Measurements from ENCODE around the gene AAGAB.

Gene AAGAB

GRCh38 chr15:67218428-67218827 is 36.0 kb downstream of the AAGAB start:
- TF ChIP-seq CTCF (IDR thresholded peaks at IDR 0.05; ENCODE audit: insufficient read depth, low read length, poor library complexity, severe bottlenecking) (no peak), EZH2phosphoT487 (conservative IDR thresholded peaks at IDR 0.05; ENCODE audit: low read length) (no peak)
- Histone ChIP-seq H2AFZ (ENCODE audit: low read depth, low read length, severe bottlenecking) (no peak overlapping the region), H3F3A (ENCODE audit: insufficient read depth) (no peaks in the 10 kb centered on the region), H3K9ac (ENCODE audit: low read length) (no peak overlapping the region), H3K4me2 (ENCODE audit: low read depth, low read length, poor library complexity, severe bottlenecking) (no peak overlapping the region), H3K36me3 (ENCODE audit: low read length) (no peaks in the 10 kb centered on the region), H3K27me3 (ENCODE audit: low read length) (no peaks in the 10 kb centered on the region), H3K4me3 (ENCODE audit: insufficient read depth, low read length, poor library complexity, severe bottlenecking) (no peak overlapping the region), H3K9me3 (ENCODE audit: insufficient read depth, low read length) (no peaks in the 10 kb centered on the region), H3K27ac (ENCODE audit: low read depth, low read length) (no peak overlapping the region), H3K79me2 (ENCODE audit: insufficient read depth, low read length) (no peaks in the 10 kb centered on the region), H3K9me2 (replicated peaks; ENCODE audit: insufficient read depth, low read length) (no peaks in the 10 kb centered on the region), H4K20me1 (ENCODE audit: low read depth, low read length) (no peaks in the 10 kb centered on the region)

- Histone ChIP-seq H3F3A (ENCODE audit: insufficient read depth) (no peaks in the 10 kb centered on the region), H3K79me2 (ENCODE audit: insufficient read depth, low read length) (no peaks in the 10 kb centered on the region), H2AFZ (ENCODE audit: low read depth, low read length, severe bottlenecking) (no peak overlapping the region), H3K9me2 (replicated peaks; ENCODE audit: insufficient read depth, low read length) (no peaks in the 10 kb centered on the region), H3K27me3 (ENCODE audit: low read length) (no peaks in the 10 kb centered on the region), H3K9me3 (ENCODE audit: insufficient read depth, low read length) (no peaks in the 10 kb centered on the region), H3K4me3 (ENCODE audit: insufficient read depth, low read length, poor library complexity, severe bottlenecking) (no peak overlapping the region), H4K20me1 (ENCODE audit: low read depth, low read length) (no peaks in the 10 kb centered on the region), H3K36me3 (ENCODE audit: low read length) (no peaks in the 10 kb centered on the region), H3K4me2 (ENCODE audit: low read depth, low read length, poor library complexity, severe bottlenecking) (no peak overlapping the region), H3K27ac (ENCODE audit: low read depth, low read length) (no peak overlapping the region), H3K9ac (ENCODE audit: low read length) (no peak overlapping the region)
- TF ChIP-seq EZH2phosphoT487 (conservative IDR thresholded peaks at IDR 0.05; ENCODE audit: low read length): no peak
- no peak for TF ChIP-seq CTCF (IDR thresholded peaks at IDR 0.05; ENCODE audit: insufficient read depth, low read length, poor library complexity, severe bottlenecking)
Observed at GRCh38 chr15:67216859-67217258, 37.6 kb downstream of the AAGAB start.

- Histone ChIP-seq H4K20me1 (ENCODE audit: low read depth, low read length) (no peaks in the 10 kb centered on the region), H3F3A (ENCODE audit: insufficient read depth) (no peaks in the 10 kb centered on the region), H2AFZ (ENCODE audit: low read depth, low read length, severe bottlenecking) (no peak overlapping the region), H3K27me3 (ENCODE audit: low read length) (no peaks in the 10 kb centered on the region), H3K79me2 (ENCODE audit: insufficient read depth, low read length) (no peaks in the 10 kb centered on the region), H3K9me3 (ENCODE audit: insufficient read depth, low read length) (no peaks in the 10 kb centered on the region), H3K36me3 (ENCODE audit: low read length) (no peaks in the 10 kb centered on the region), H3K9me2 (replicated peaks; ENCODE audit: insufficient read depth, low read length) (no peaks in the 10 kb centered on the region), H3K4me3 (ENCODE audit: insufficient read depth, low read length, poor library complexity, severe bottlenecking) (no peak overlapping the region), H3K4me2 (ENCODE audit: low read depth, low read length, poor library complexity, severe bottlenecking) (no peak overlapping the region), H3K27ac (ENCODE audit: low read depth, low read length) (no peak overlapping the region), H3K9ac (ENCODE audit: low read length) (no peak overlapping the region)
- no peak for TF ChIP-seq EZH2phosphoT487 (conservative IDR thresholded peaks at IDR 0.05; ENCODE audit: low read length)
- TF ChIP-seq CTCF (IDR thresholded peaks at IDR 0.05; ENCODE audit: insufficient read depth, low read length, poor library complexity, severe bottlenecking): no peak
Observed at GRCh38 chr15:67215102-67215501, 39.4 kb downstream of the AAGAB start.

Measured in SU-DHL-6 (cell line).